GM12892 (cell line): ENCODE data around the gene PSEN2.

Experiments
- POLR2AphosphoS5 ChIP-seq: IDR thresholded peaks from 2 replicates; pipeline ENCODE4 v1.6.1; 2011; ENCODE audit warnings: low read depth, low read length, control low read depth
- TAF1 ChIP-seq: IDR thresholded peaks from 2 replicates; pipeline ENCODE4 v1.6.1; 2011; ENCODE audit warnings: low read depth, mild to moderate bottlenecking, control low read depth, low read length, borderline replicate concordance

- TF ChIP-seq POLR2AphosphoS5 (no peak), TAF1 (no peak)
These were observed 18.4 kb downstream of the PSEN2 start for GRCh38 chr1:226888816-226889215.
